ENCODE results near the gene SH2B2.

The SH2B2 gene

DNA sequence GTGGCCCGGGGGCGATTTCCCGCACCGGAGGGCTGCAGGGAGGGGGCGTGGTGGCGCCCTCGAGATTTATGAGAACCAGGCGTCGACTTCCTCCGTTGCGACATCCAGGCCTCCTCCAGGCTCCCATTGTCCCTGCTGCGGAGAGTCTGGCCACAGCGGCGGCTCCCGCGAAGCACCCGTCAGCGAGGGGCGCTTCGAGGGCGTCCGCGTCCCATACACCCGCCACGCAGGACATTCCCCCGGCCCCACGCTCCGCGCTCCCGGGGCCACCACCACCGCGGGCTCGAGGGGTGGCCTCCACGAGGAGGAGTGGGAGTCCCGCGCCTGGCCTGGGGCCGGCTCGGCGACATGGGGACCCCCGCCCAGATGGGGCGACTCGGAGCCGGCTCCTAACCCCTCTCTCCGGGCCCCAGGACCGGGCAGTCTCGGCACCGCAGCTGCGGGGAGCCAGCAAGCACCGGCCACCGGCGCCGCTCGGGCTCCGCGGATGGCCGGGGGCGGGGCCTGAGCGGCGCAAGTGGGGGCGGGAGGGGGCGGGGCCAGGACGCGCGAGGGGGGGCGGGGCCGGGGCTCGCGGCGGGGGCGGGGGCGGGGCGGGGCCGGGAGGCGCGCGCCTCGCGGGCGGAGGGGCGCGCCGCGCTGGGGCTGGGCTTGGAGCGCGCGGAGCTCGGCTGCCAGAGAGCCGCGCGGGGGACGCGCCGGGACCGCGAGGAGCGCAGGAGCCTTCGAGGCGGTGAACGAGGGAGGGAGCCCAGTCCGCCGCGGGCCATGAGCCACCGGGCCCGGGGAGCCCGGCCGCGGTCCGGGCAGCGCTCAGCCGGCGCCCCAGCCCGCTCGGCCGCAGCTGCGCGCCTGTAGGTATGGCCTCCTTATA is at the start of gene SH2B2:
Gene SH2B2 (plus strand): TSS at position 632 of the 874 bp plus-strand sequence. CDS start 13,683 bp downstream, outside the sequence.
- DNase-seq (ENCODE audit: low read depth), result no peak

DNA sequence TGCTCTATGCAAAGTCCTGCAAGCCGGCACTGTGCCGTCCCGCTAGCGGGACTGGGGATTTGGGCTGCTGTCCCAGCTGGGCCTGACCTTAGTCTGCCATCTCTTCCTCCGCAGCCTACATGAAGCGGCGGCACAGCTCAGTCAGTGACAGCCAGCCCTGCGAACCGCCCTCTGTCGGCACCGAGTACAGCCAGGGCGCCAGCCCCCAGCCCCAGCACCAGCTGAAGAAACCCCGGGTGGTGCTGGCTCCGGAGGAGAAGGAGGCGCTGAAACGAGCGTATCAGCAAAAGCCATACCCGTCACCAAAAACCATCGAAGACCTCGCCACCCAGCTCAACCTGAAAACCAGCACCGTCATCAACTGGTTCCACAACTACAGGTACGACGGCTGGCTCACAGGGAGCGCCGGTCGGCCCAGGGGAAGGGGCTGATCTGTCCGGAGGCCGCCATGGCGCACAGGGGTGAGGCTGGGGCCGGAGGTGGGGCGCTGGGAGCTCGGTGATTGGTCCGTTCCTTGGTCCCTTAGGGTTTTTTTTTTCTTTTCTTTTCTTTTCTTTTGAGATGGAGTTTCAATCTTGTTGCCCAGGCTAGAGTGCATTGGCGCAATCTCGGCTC is 47.4 kb upstream of the SH2B2 start:
- DNase-seq (ENCODE audit: low read depth), result no peak

DNA sequence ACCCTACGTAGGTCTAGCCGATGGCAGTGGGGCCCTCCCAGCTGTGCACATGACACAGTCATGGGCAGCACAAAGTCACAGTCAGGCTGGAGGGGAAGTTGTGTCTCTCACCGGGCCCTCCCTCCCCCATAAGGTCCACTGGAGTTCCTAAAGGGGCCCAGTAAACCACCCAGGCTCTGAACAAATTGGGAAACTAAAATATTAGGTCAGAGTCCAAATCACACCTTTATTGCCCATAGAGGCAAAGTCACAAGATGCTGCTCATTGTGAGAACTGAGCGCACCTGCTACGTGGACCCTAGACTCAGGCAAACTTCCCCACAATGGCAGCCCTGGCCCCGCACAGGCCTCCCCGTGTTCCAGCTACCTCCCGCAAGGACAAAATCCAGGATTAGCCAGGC is 45.2 kb upstream of the SH2B2 start:
- DNase-seq (ENCODE audit: low read depth), result no peak

DNA sequence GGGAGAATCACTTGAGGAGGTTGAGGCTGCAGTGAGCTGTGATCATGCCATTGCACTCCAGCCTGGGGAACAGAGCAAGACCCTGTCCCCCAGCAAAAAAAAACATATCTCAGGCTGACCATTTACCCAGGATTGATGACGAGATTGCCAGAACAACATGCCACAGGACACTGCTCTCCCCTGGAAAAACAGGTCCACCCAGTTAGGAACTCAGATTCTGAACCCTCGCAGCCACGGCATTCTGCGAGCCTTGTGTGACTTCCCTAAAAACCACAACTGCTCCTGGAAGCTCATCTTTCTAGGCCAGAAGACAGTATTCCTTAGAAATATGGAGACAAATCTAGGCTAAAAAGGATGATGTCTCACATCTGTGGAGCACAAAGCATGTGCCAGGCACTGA is 42.1 kb upstream of the SH2B2 start:
- DNase-seq (ENCODE audit: low read depth), result no peak

DNA sequence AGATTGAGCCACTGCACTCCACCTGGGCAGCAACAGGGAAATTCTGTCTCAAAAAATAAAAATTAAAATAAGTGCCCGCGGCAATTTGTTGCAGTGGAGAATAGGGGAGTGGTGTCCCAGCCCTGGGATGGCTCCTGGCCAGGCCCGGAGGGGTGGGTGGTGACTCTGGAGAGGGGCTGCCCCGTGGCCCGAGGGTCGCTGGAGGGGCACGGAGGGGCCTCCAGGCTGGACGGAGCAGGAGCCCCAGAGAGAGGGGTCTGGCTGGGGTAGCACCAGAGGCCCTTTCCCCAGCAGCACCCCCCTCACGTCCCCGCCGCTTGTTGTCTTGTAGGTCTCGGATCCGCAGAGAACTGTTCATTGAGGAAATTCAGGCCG is 38.6 kb upstream of the SH2B2 start:
- DNase-seq (ENCODE audit: low read depth), result no peak

DNA sequence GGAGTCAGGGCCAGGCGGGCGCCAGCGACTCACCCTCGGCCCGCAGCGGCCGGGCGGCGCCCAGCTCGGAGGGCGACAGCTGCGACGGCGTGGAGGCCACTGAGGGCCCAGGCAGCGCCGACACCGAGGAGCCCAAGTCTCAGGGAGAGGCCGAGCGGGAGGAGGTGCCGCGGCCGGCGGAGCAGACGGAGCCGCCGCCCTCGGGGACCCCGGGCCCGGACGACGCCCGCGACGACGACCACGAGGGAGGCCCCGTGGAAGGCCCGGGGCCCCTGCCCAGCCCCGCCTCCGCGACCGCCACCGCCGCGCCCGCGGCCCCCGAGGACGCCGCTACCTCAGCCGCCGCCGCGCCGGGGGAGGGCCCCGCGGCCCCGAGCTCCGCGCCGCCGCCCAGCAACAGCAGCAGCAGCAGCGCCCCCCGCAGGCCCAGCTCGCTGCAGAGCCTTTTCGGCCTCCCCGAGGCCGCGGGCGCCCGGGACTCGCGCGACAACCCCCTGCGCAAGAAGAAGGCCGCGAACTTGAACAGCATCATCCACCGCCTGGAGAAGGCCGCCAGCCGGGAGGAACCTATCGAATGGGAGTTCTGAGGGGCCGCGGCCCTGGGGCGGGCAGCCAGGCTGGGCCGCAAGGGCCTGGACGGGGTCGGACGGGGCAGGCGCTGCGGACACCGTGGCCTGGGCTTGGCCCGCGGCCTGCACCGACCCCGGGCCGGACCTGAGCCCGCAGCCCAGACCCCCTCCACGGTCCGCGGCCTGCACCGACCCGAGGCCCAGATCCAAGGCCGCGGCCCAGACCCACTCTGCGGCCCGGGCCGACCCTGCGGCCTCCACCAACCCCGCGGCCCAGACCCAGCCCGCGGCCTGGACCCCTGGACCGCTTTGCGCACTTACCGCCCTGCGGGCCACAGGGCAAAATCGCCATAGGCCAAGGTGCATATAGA is 37.9 kb upstream of the SH2B2 start:
- DNase-seq (ENCODE audit: low read depth), result no peak

DNA sequence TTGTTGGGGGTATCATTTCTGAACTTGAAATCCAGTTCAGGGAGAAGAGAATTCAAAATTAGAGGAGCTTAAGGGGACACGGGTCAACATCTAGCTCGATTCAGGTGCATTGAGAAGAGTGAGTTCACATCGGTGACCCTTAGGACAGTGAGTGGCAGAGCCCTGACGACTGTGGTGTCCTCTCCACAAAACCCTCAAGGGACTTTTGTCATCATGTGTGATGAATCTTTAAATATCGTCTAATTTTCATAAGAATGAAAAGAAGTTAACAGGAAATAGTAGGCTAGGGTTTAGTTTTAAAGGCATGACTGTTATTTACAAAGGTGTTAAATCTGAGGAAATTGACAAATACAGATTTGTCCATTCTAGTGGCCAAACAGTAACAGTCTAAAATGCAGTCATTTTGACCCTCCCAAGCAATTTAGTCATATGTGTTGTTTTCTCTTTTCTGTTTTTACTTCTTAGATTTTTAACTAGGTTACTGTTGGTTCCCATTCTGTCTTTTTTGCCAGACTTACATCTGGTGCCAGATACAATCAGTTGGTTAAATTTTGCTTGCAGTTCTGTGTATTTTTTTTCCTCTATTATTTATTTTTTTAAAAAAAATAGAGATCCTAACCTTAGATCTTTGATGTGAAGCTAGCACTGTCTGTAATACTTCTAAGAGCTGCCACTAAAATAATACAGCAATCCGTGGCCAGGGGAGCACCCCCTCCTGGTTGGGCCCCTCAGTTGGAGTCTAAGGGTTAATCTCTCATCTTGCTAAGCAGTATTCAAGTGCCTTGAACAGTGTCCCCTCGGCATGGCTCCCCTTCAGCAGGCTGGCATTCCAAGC is 34.9 kb upstream of the SH2B2 start:
- no peak for DNase-seq (ENCODE audit: low read depth)

DNA sequence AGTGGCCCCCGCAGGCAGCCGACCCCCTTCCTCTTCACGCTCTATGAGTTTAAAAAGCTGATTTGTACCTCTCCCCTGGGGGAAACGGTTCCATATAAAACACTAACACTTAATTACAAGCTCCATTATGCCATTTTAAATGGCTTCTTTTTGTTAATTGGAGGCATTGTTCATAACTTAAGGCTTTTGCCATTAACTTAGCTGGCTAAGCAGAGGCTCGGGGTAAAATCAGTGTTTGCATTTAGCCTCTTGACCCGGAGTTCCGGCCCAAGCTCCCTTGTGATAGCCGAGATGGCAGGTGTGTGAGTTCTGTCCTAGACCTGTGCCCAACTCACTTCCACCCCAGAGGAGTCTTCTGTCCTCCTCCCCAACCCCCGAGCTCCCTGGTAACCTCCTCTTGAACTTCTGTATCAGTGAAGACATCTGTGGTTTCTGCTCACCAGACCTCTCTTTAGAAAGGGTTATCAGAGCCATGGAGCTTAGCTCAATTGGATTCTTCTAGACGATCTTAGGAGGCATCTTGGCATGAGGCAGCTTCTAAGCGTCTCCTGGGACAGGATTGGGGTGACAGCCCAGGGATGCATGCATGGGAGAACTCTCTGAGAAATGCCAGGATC is 34.2 kb upstream of the SH2B2 start:
- DNase-seq (ENCODE audit: low read depth), result no peak

DNA sequence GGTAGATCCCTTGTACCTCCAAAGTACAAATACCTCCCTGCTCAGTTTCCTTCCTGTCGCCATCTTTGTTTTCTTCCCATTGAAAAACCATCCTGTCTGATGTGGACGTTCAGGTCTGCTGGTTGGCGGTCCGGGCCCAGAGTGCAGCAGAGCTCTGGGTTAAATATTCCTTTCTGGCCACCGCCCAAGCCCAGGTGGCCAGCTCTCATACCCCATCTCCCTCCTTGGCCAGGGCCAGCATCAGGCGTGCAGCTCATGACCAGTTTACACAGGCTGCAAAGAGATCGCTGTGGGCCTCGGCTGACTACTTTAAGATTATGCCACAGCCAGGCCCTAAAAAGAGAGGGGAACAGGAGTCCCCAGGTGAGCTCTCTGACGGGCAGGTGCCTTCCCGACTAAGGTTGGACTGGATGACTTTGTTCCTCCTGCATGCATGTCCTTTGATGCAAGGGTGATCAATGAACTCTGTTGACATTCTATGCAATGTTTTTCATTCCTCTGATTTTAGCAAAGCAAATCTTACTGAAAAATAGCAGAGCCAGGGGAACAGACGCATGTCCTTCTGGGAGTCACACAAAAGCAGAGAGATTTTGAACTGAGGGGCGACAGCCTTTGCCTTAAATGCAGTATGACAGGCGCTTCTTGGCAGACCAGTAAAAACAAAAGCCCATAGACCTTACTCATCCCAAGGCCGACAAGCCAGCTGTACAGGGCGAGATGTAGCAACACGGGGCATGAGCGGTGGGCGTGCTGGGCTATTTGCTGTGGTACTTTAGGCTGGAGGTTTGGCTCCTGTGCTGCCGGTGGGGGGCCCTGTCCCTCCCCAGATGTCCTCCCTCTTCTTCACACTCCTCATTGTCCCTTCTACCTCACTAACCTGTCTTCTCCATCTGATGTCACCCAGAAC is 33.3 kb upstream of the SH2B2 start:
- DNase-seq (ENCODE audit: low read depth), result no peak

DNA sequence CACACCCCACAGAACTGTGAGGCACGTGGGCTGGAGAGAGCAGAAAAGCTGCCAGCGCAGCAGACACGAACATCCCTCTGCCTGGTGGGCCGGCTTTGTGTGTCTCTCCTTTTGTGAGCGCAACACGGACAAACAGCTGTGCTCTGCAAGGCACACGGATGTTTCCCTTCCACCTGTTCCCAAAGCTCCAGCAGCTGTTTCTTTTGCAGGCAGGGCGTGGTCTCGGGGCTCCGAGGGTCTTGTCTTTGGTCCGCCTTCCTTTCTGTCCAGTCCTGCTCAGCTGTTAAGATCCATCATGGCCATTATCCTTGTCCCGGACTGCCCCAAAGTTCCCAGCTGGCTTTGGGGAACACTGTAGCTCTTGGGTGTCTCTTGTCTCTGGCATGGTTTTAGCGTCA is 32.7 kb upstream of the SH2B2 start:
- DNase-seq (ENCODE audit: low read depth), result no peak

DNA sequence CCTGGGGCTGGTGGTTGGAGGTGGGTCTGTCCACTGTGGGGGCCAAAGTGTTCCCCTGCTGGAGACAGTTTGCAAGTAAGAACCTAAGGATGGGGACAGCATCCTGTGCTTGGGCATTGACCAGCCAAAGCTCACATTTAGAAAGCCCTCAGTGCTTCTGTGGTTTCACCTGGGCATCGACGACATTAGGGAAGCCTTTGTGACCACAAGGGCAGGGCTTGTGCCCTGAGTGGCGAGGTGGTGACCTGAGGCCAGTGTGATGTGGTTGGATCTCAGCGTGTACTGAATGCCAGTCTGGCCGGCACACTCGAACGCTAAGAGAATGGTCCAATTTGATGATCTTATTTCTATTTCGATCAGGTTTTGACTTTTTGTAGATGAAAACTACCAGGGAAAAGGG is 32.1 kb upstream of the SH2B2 start:
- DNase-seq (ENCODE audit: low read depth), result no peak

DNA sequence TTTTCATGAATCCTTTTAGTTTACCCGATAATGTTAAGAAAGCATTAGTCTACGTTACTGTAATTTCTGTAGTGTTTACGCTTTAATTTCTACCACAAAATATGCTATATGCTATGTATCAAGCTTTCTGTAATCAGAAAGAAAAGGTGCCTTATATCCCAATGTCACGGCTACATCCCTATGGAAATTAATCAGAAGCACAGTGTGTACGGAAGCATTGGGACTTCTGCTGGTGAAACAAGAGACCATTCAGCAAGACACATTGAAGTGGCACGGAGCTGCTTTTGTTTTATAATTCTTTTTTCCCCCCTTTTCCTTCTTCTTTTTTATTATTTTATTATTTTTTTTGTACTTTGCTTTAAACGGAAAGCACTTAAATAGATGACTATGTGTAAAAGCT is 31.2 kb upstream of the SH2B2 start:
- no peak for DNase-seq (ENCODE audit: low read depth)

DNA sequence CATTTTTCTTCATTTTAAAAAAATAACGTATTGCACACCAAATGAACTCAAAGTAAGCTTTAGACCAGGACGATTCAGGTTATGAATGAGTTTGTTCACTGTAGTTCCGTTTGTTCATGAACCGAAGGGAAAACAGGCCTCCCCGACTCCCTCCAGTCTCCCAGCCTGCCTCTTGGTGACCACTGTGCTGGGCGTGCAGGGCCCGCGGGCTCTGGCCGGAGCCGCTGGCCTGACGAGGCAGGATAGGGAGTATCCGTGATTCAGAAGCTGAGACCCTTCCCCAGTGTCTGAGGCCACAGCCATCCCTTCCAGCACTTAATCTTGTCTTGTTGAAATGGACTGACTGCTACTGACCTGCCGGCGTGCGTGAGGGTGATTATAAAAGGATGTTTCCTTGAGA is 30.8 kb upstream of the SH2B2 start:
- no peak for DNase-seq (ENCODE audit: low read depth)

DNA sequence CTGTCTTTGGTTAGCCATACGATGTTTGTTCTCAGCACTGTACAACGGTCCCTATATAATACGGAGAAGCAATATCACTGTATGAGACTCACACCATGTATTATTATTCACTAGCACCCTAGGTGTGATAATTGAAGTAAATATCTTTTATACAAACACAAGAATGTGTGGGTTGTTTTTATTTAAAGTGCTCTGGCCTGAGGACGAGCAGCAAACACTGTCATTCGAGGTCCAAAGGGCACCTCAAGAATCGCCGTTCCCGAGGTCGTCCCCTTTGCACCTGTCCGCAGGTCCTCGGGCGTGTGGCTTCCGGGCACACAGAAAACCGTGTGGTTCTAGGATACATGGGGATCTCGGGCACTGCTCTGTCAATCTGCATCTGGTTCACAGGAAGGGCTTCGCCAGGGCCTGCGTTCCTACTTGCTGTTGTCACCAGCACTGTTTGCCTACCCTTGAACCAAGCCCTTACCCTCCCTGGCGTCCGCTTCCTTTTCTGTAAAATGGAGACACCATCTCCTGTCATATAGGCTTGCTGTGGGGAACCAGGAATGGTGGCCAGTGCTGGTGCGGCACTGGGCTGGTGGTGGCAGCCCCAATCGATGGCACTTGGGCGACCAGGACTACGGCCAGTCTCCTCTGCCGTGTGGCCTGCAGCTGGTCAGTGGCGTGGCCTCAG is 28.5 kb upstream of the SH2B2 start:
- no peak for DNase-seq (ENCODE audit: low read depth)

DNA sequence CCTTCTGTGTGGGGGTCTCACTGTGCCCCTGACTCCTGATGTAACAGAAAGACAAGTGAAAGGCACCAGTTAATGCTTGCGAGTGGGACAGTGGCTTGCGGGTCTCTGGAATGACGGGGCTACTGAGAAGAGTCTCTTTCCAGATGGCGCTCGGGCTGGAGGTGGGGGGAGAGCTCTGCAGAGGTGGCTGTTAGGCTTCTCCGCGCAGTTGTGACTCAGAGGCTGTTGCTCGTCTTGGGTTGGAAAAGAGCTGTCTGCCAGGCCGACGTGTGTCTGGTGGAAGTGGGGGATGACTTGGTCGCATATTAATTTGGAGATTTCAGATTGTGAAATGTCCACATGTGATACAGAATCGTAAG is 27.9 kb upstream of the SH2B2 start:
- DNase-seq (ENCODE audit: low read depth), result no peak

DNA sequence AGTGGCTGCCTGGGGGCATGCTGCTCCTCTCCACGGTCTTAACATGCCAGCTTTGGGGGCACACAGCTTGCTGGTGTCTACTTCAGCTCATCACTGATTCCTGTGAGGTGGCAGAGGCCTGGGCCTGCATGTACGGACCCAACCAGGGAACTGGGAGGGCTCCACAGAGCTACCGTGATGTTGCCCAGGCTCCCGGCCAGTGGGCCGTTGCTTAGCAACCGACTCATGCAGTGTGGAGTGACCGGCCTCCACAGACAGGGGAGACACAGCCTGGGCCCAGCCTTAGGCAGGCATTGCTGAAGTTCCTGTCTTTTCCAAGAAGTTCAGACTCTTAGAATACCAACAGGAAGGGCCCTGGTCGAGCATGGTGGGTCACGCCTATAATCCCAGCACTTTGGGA is 25.8 kb upstream of the SH2B2 start:
- DNase-seq (ENCODE audit: low read depth), result no peak

DNA sequence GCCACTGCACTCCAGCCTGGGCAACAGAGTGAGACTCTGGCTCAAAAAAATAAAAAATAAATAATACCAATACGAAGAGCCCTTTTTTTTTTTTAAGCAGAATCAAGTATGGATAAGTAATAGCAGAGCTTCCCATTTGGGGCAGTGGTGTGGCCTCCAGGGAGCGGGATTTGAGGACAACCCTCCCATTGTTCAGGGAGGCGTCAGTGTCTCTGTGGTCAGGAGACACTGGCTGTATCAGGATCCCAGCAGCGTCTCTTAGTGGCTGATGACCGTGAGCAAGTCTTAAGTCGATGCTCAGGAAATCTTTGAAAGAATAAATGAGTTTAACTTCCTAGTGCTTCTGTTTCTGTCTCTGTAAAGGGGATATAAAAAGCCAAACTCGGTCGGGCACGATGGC is 25.2 kb upstream of the SH2B2 start:
- no peak for DNase-seq (ENCODE audit: low read depth)

DNA sequence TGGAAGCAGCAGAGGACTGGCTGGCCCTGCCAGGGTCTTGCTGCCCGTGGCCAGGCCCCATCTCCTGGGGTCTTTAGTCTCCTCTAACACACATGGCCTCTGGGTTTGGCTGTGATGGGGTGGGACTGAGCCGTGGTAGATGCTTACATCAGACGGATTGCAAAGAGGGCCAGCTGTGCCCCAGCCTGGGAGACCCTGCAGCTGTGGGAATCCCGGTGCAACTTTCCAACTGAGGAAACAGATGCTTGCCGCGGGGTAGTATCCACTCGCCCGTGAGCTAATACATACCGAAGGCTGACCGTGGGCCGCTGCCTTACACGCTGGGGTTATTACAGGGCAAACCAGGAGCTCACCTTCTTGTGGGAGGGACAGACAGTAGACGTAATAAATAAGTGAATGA is 24.1 kb upstream of the SH2B2 start:
- DNase-seq (ENCODE audit: low read depth), result no peak

DNA sequence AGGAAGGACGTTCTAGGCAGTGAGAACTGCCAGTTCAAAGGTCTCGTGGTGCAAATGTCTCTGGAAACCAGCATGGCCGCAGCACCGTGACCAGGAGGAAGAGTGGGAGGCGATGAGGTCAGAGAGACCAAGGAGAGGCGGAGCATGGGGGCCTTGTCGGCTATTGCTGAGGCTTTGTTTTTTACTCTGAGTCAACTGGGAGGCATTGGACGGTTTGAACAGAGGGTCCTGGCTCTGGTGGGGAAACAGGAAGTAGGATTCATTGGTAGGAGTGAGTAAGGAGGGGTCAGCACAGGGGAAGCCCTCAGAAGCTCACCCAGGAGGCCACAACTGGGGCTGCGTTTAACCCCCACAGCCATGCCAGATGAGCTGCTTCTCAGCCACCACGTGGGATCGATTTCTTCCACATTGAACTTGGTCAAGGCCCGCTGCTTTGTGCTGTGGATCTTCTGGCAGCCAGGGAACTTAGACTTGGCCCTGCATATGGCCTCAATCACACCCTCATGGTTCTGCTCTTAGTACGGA is 22.2 kb upstream of the SH2B2 start:
- no peak for DNase-seq (ENCODE audit: low read depth)

DNA sequence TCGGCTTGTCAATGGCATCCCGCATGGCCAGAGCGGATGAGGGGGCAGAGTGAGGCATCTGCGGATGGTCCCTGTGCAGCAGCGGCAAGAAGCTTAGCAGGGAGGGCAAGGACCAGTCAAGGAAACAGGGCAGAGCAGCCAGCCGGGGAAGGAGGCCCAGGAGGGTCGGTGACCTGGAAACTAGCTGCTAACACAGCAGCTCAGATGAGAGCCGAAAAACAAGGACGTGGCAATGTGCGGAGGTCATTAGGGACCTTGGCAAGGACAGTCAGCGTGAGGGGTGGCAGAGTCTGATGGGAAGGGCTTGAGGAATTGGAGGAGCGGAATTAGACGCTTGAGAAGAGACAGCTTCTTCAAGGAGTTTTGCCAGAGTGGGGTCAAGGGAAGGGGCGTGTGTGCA is 20.1 kb upstream of the SH2B2 start:
- DNase-seq (ENCODE audit: low read depth), result no peak

Measured in fibroblast of the conjunctiva (primary cell).